HCT116 (cell line): ENCODE data around the gene ADPGK. TPM values are rescaled to one million over a fixed set of nuclear protein-coding genes. Genes with fewer than 3 reads are reported as not detected.

ENCODE experiments used
- ATAC-seq: fragments of 200-7000 bp; cut with Tn5 transposase; 2 replicates; pipeline ENCODE4 v1.9.1; 2020; ENCODE audit warnings: mild to moderate bottlenecking, moderate library complexity
- BruUV-seq: library from RNA; stranded (reverse); fragments of 400-500 nt; replicated peaks from 2 replicates; lab custom pipeline; 2021; lab: Mats Ljungman, UMichigan
- CTCF ChIA-PET: fragments of 300-600 bp; sonication (Branson Sonifier 250); formaldehyde crosslinking; loops from one replicate; lab custom pipeline; 2021; ENCODE audit warnings: antibody characterized with exemption; lab: Charles Lee
- POLR2A ChIA-PET: fragments of 300-600, 350-600 bp; sonication (Branson Sonifier 250); formaldehyde crosslinking; loops from one replicate; lab custom pipeline; 2021; ENCODE audit warnings: antibody characterized with exemption; lab: Charles Lee
- RAD21 ChIA-PET, 2 experiments: fragments of 300-600 bp; sonication (Branson Sonifier 250); formaldehyde crosslinking; loops; one replicate each; lab custom pipeline; 2023; ENCODE audit warnings: low total read pairs in 2 of 2; ENCODE audit not compliant: uncharacterized antibody in 2 of 2, unreplicated experiment in 2 of 2, low non-redundant PET in 1 of 2; lab: Charles Lee
- DNase-seq: peaks from one replicate; pipeline ENCODE4 v3.0.0-alpha.2; 2010; ENCODE audit warnings: low read depth, low spot score
- H2AFZ ChIP-seq: fragments of 200-600 bp; shearing (Covaris generic), sonication (generic); 2 replicates; pipeline ENCODE4 v1.6.1; 2017; ENCODE audit warnings: low read depth, mixed run types, mixed read lengths, antibody characterized with exemption, low read length; ENCODE audit not compliant: poor library complexity, severe bottlenecking
- H3K27ac ChIP-seq: 2 replicates; pipeline ENCODE4 v1.5.1; 2012; ENCODE audit warnings: low read depth, low read length
- H3K27me3 ChIP-seq: fragments of 200-600 bp; sonication (generic); 2 replicates; pipeline ENCODE4 v1.6.1; 2016; ENCODE audit warnings: mixed run types, low read length, mixed read lengths; ENCODE audit not compliant: insufficient read depth
- H3K36me3 ChIP-seq, 2 experiments: fragments of 200-500 bp in 1 of 2; fragments of 200-600 bp in 1 of 2; sonication (Bioruptor generic) in 1 of 2; sonication (generic) in 1 of 2; 2 replicates each; pipeline versions ENCODE4 v1.5.1 to v1.6.1; 2014 to 2016; ENCODE audit warnings: low read length in 2 of 2, inconsistent platforms in 1 of 2, mixed read lengths in 1 of 2, mixed run types in 1 of 2; ENCODE audit not compliant: insufficient read depth in 2 of 2, control insufficient read depth in 1 of 2
- H3K4me1 ChIP-seq, 2 experiments: fragments of 200-600 bp in 1 of 2; sonication (generic) in 1 of 2; 2 replicates each; pipeline versions ENCODE4 v1.5.1 to v1.6.1; 2012 to 2017; ENCODE audit warnings: low read length in 2 of 2, inconsistent platforms in 1 of 2, mild to moderate bottlenecking in 1 of 2, mixed read lengths in 1 of 2, mixed run types in 1 of 2, moderate library complexity in 1 of 2; ENCODE audit not compliant: insufficient read depth in 2 of 2, control insufficient read depth in 1 of 2
- H3K4me2 ChIP-seq: fragments of 200-600 bp; sonication (generic); 2 replicates; pipeline ENCODE4 v1.6.1; 2017; ENCODE audit warnings: mixed run types, low read length, mixed read lengths
- H3K4me3 ChIP-seq, 2 experiments: fragments of 200-600 bp in 1 of 2; sonication (generic) in 1 of 2; replicated peaks in 1 of 2; 2 replicates each; pipeline ENCODE4 v1.5.1; 2011 to 2016; ENCODE audit warnings: low read length in 2 of 2, control low read depth in 1 of 2, low read depth in 1 of 2, mild to moderate bottlenecking in 1 of 2, mixed read lengths in 1 of 2, mixed run types in 1 of 2
- H3K79me2 ChIP-seq: fragments of 200-600 bp; sonication (generic); 2 replicates; pipeline ENCODE4 v1.6.1; 2017; ENCODE audit warnings: mild to moderate bottlenecking, mixed run types, low read length, moderate library complexity, mixed read lengths; ENCODE audit not compliant: insufficient read depth
- H3K9ac ChIP-seq: fragments of 200-600 bp; sonication (generic); 2 replicates; pipeline ENCODE4 v1.6.1; 2016; ENCODE audit warnings: low read length, mixed read lengths
- H3K9me2 ChIP-seq: fragments of 200-600 bp; sonication (generic), shearing (Covaris generic); 2 replicates; pipeline ENCODE4 v1.6.1; 2017; ENCODE audit warnings: mixed run types, mild to moderate bottlenecking, moderate library complexity; ENCODE audit not compliant: insufficient read depth
- H3K9me3 ChIP-seq, 2 experiments: fragments of 200-500 bp in 1 of 2; fragments of 200-600 bp in 1 of 2; sonication (Bioruptor generic) in 1 of 2; sonication (generic) in 1 of 2; 2 replicates each; pipeline ENCODE4 v1.6.1; 2014 to 2017; ENCODE audit warnings: low read length in 2 of 2, mixed read lengths in 2 of 2, inconsistent platforms in 1 of 2, low read depth in 1 of 2, mild to moderate bottlenecking in 1 of 2, mixed run types in 1 of 2, moderate library complexity in 1 of 2; ENCODE audit not compliant: control insufficient read depth in 1 of 2, insufficient read depth in 1 of 2
- H4K20me1 ChIP-seq: fragments of 200-600 bp; sonication (generic), shearing (Covaris generic); 2 replicates; pipeline ENCODE4 v1.6.1; 2017; ENCODE audit warnings: mixed run types, mild to moderate bottlenecking, moderate library complexity; ENCODE audit not compliant: insufficient read depth
- CEBPB ChIP-seq: IDR thresholded peaks from 2 replicates; pipeline ENCODE4 v1.6.1; 2012; ENCODE audit warnings: low read depth
- EGR1 ChIP-seq: IDR thresholded peaks from 2 replicates; pipeline ENCODE4 v1.6.1; 2012; ENCODE audit warnings: low read depth
- ELF1 ChIP-seq: IDR thresholded peaks from 2 replicates; pipeline ENCODE4 v1.6.1; 2012; ENCODE audit warnings: low read depth, borderline replicate concordance
- FOSL1 ChIP-seq: IDR thresholded peaks from 2 replicates; pipeline ENCODE4 v1.6.1; 2012; ENCODE audit warnings: low read depth
- JUND ChIP-seq: IDR thresholded peaks from 2 replicates; pipeline ENCODE4 v1.6.1; 2012
- POLR2A ChIP-seq: IDR thresholded peaks from 2 replicates; pipeline ENCODE4 v1.7.0; 2011; ENCODE audit warnings: borderline replicate concordance; ENCODE audit not compliant: insufficient read depth, insufficient read length; ENCODE audit errors: extremely low read depth
- POLR2AphosphoS5 ChIP-seq: IDR thresholded peaks from 2 replicates; pipeline ENCODE4 v1.6.1; 2011; ENCODE audit warnings: mild to moderate bottlenecking, low read depth, low read length, moderate library complexity
- SP1 ChIP-seq: IDR thresholded peaks from 2 replicates; pipeline ENCODE4 v1.6.1; 2012; ENCODE audit warnings: low read depth
- TCF7L2 ChIP-seq: IDR thresholded peaks from 2 replicates; pipeline ENCODE4 v1.7.0; 2011; ENCODE audit warnings: borderline replicate concordance, inconsistent platforms; ENCODE audit not compliant: insufficient read depth, insufficient read length; ENCODE audit errors: extremely low read depth
- YY1 ChIP-seq: IDR thresholded peaks from 2 replicates; pipeline ENCODE4 v1.6.1; 2011; ENCODE audit warnings: low read length, low read depth, moderate library complexity, mild to moderate bottlenecking; ENCODE audit not compliant: insufficient replicate concordance; ENCODE audit errors: extremely low read depth
- intact Hi-C: fragments of 100-400 bp; cut with micrococcal nuclease; formaldehyde crosslinking; loops from 2 replicates; pipeline ENCODE4 v1.10.0; 2022
- total RNA-seq: library from RNA; stranded (reverse); gene quantifications from one replicate; pipeline ENCODE4 v1.2.1, GENCODE V29; 2021; ENCODE audit not compliant: unreplicated experiment
- TF ChIP-seq, protein P1 (sequence below): IDR thresholded peaks from 2 replicates; pipeline ENCODE4 v1.6.1; 2012; ENCODE audit warnings: low read depth
- TF ChIP-seq, protein P2 (sequence below), 3 experiments: fragments of 200-600 bp in 1 of 3; sonication (generic) in 1 of 3; IDR thresholded peaks in 2 of 3; conservative IDR thresholded peaks in 1 of 3; 2 replicates each; pipeline ENCODE4 v1.5.1; 2012 to 2017; ENCODE audit warnings: low read depth in 2 of 3, low read length in 2 of 3, antibody characterized with exemption in 1 of 3, borderline replicate concordance in 1 of 3, control low read depth in 1 of 3, mild to moderate bottlenecking in 1 of 3, mixed read lengths in 1 of 3, mixed run types in 1 of 3, moderate library complexity in 1 of 3; ENCODE audit not compliant: insufficient read depth in 1 of 3
- TF ChIP-seq, protein P3 (sequence below): IDR thresholded peaks from 2 replicates; pipeline ENCODE4 v1.6.1; 2012

The ADPGK gene
- total RNA-seq, 1 experiment from 2014 or later, result 41.5 TPM

DNA sequence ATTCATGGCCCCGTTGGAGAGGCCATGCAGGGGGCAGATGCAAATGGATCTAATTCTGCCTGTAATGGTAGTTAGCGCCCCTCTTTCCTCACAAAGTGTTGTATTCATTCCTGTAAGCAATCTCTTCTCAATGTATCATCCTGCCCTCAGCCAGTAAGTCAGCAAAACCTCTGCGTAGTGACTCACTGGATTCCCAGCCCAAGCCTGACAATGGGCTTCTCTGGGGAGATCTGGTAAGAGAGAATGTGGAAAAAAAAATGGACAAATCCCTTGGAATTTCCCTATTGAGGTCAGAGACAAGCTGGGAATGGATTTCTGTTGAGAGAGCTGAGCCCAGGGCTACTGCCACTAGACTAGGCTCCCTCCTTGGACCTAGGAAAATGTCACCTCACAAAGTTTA is 25.4 kb downstream of the ADPGK start:
- TF ChIP-seq JUND (no peak), FOSL1 (no peak), SP1 (no peak), POLR2AphosphoS5 (no peak)
- CTCF ChIA-PET, result no interaction called here

DNA sequence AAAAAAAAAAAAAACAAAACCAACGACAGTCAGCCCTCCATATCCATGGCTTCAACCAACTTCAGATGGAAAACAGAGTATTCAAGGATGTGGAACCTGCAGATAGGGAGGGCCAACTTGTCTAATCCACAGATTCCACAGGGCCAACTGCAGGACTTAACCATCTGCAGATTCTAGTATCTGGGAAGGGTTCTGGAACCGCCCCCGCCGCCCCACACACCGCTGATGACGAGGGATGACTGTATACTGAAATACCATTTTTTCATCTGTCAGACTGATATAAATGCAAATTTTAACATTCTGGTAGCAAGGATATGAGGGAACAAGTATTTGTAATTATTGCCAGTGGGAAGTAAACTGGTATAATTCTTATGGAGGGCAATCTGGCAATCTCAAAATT is 29.5 kb downstream of the ADPGK start:
- Histone ChIP-seq H3K9ac (no peak overlapping the region), H3K9me2 (no peaks in the 10 kb centered on the region), H3K9me3 (no peaks in the 10 kb centered on the region), H3K27me3 (no peaks in the 10 kb centered on the region), H3K4me2 (no peak overlapping the region), H4K20me1 (no peaks in the 10 kb centered on the region), H3K79me2 (no peaks in the 10 kb centered on the region), H3K36me3 (peaks cover 24 to 56% of the 10 kb centered on the region in 2 experiments), H3K27ac (no peak overlapping the region), H3K4me1 (no peaks in the 10 kb centered on the region), H2AFZ (no peak overlapping the region), H3K4me3 (no peak overlapping the region)
- ChIA-PET POLR2A (no interaction called here), RAD21 (no interaction called here), CTCF (no interaction called here)
- ATAC-seq (no peak), DNase-seq (no peak)
- intact Hi-C loops, result no loop called here
- no TSS peak for BruUV-seq
- TF ChIP-seq YY1 (no peak), CEBPB (no peak), FOSL1 (no peak), SP1 (no peak), JUND (no peak), ELF1 (no peak), TCF7L2 (no peak), EGR1 (no peak), POLR2A (no peak)
- TF ChIP-seq, protein P1, sequence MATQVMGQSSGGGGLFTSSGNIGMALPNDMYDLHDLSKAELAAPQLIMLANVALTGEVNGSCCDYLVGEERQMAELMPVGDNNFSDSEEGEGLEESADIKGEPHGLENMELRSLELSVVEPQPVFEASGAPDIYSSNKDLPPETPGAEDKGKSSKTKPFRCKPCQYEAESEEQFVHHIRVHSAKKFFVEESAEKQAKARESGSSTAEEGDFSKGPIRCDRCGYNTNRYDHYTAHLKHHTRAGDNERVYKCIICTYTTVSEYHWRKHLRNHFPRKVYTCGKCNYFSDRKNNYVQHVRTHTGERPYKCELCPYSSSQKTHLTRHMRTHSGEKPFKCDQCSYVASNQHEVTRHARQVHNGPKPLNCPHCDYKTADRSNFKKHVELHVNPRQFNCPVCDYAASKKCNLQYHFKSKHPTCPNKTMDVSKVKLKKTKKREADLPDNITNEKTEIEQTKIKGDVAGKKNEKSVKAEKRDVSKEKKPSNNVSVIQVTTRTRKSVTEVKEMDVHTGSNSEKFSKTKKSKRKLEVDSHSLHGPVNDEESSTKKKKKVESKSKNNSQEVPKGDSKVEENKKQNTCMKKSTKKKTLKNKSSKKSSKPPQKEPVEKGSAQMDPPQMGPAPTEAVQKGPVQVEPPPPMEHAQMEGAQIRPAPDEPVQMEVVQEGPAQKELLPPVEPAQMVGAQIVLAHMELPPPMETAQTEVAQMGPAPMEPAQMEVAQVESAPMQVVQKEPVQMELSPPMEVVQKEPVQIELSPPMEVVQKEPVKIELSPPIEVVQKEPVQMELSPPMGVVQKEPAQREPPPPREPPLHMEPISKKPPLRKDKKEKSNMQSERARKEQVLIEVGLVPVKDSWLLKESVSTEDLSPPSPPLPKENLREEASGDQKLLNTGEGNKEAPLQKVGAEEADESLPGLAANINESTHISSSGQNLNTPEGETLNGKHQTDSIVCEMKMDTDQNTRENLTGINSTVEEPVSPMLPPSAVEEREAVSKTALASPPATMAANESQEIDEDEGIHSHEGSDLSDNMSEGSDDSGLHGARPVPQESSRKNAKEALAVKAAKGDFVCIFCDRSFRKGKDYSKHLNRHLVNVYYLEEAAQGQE, result no peak
- TF ChIP-seq, protein P2, sequence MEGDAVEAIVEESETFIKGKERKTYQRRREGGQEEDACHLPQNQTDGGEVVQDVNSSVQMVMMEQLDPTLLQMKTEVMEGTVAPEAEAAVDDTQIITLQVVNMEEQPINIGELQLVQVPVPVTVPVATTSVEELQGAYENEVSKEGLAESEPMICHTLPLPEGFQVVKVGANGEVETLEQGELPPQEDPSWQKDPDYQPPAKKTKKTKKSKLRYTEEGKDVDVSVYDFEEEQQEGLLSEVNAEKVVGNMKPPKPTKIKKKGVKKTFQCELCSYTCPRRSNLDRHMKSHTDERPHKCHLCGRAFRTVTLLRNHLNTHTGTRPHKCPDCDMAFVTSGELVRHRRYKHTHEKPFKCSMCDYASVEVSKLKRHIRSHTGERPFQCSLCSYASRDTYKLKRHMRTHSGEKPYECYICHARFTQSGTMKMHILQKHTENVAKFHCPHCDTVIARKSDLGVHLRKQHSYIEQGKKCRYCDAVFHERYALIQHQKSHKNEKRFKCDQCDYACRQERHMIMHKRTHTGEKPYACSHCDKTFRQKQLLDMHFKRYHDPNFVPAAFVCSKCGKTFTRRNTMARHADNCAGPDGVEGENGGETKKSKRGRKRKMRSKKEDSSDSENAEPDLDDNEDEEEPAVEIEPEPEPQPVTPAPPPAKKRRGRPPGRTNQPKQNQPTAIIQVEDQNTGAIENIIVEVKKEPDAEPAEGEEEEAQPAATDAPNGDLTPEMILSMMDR (IDR thresholded peaks at IDR 0.05 in 2 of 3, conservative IDR thresholded peaks at IDR 0.05 in 1 of 3; ENCODE audit: borderline replicate concordance in 1 of 3, insufficient read depth in 1 of 3, low read depth in 2 of 3, low read length in 2 of 3), result no peak
- TF ChIP-seq, protein P3, sequence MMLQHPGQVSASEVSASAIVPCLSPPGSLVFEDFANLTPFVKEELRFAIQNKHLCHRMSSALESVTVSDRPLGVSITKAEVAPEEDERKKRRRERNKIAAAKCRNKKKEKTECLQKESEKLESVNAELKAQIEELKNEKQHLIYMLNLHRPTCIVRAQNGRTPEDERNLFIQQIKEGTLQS, result no peak

More for the DNA sequence above, 25.4 kb downstream of the ADPGK start:
- Histone ChIP-seq H3K9ac (no peak overlapping the region), H3K27ac (no peak overlapping the region), H2AFZ (no peak overlapping the region), H3K4me2 (no peak overlapping the region), H3K79me2 (peaks cover 14% of the 10 kb centered on the region), H3K9me3 (no peaks in the 10 kb centered on the region), H3K9me2 (no peaks in the 10 kb centered on the region), H3K27me3 (no peaks in the 10 kb centered on the region), H4K20me1 (no peaks in the 10 kb centered on the region), H3K36me3 (peaks cover 28 to 47% of the 10 kb centered on the region in 2 experiments), H3K4me1 (no peaks in the 10 kb centered on the region), H3K4me3 (no peak overlapping the region)
- intact Hi-C loops, result no loop called here
- ChIA-PET POLR2A (no interaction called here), RAD21 (no interaction called here)
- ATAC-seq, result no peak
- no peak for DNase-seq
- BruUV-seq, result no TSS peak
